Measurements from ENCODE around the gene CERS6.

GRCh38 chr2:168673265-168674189 lies 217.5 kb downstream of the CERS6 start:
- TF ChIP-seq CTCF (conservative IDR thresholded peaks at IDR 0.05; ENCODE audit: low read depth in 2 of 2), result no peak
- peak; percentile 47 for TF ChIP-seq REST (IDR thresholded peaks at IDR 0.05; ENCODE audit: unreplicated experiment)
- no peak for TF ChIP-seq CREB1 (CRISPR knock-in tag; IDR thresholded peaks at IDR 0.05; ENCODE audit: low read depth)
- TF ChIP-seq POLR2AphosphoS5 (IDR thresholded peaks at IDR 0.05; ENCODE audit: low read depth), result no peak
- no peak for TF ChIP-seq NANOG (IDR thresholded peaks at IDR 0.05; ENCODE audit: borderline replicate concordance)
- TF ChIP-seq EZH2 (IDR thresholded peaks at IDR 0.05; ENCODE audit: low read depth, unreplicated experiment), result no peak
- no peak for TF ChIP-seq ETS1 (IDR thresholded peaks at IDR 0.05)
- TF ChIP-seq JUNB (IDR thresholded peaks at IDR 0.05; ENCODE audit: unreplicated experiment), result no peak
- TF ChIP-seq EZH2phosphoT487 (IDR thresholded peaks at IDR 0.05; ENCODE audit: unreplicated experiment), result no peak
- TF ChIP-seq ZNF114 (CRISPR knock-in tag; IDR thresholded peaks at IDR 0.05), result no peak
- no peak for TF ChIP-seq ZNF462 (CRISPR knock-in tag; IDR thresholded peaks at IDR 0.05)
- TF ChIP-seq STAT1 (IDR thresholded peaks at IDR 0.05; ENCODE audit: unreplicated experiment), result no peak
